ENCODE results near the gene MAPK8.

MAPK8 gene

DNA sequence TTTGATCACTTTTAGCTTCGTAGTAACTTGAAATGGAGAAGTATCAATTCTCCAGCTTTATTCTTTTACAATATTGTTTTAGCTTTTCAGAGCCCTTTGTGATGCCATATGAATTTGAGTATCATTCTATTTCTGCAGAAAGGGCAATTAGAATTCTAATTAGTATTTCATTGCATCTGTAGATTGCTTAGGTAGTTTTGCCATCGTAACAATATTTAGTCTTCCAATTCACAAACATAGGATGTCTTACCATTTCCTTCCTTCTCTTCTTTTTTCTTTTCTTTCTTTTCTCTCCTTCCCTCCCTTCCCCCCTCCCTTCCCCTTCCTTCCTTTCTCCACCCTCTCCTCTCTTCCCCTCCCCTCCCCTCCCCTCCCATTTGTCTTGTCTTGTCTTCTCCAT, 105.0 kb downstream of the MAPK8 start:
- TF ChIP-seq, protein P1, sequence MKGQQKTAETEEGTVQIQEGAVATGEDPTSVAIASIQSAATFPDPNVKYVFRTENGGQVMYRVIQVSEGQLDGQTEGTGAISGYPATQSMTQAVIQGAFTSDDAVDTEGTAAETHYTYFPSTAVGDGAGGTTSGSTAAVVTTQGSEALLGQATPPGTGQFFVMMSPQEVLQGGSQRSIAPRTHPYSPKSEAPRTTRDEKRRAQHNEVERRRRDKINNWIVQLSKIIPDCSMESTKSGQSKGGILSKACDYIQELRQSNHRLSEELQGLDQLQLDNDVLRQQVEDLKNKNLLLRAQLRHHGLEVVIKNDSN (IDR thresholded peaks at IDR 0.05), result no peak
- TF ChIP-seq YY1 (IDR thresholded peaks at IDR 0.05; ENCODE audit: low read depth), result no peak
- TF ChIP-seq FOXM1 (IDR thresholded peaks at IDR 0.05; ENCODE audit: borderline replicate concordance, low read depth), result no peak
- no peak for TF ChIP-seq TEAD4 (IDR thresholded peaks at IDR 0.05)
- TF ChIP-seq RAD21 (IDR thresholded peaks at IDR 0.05; ENCODE audit: low read depth), result no peak
- no peak for TF ChIP-seq TAF1 (IDR thresholded peaks at IDR 0.05; ENCODE audit: low read depth)
- TF ChIP-seq CREB1 (IDR thresholded peaks at IDR 0.05; ENCODE audit: low read depth), result no peak
- TF ChIP-seq NFIC (IDR thresholded peaks at IDR 0.05), result no peak
- no peak for TF ChIP-seq CEBPB (IDR thresholded peaks at IDR 0.05)
- TF ChIP-seq, protein P2, sequence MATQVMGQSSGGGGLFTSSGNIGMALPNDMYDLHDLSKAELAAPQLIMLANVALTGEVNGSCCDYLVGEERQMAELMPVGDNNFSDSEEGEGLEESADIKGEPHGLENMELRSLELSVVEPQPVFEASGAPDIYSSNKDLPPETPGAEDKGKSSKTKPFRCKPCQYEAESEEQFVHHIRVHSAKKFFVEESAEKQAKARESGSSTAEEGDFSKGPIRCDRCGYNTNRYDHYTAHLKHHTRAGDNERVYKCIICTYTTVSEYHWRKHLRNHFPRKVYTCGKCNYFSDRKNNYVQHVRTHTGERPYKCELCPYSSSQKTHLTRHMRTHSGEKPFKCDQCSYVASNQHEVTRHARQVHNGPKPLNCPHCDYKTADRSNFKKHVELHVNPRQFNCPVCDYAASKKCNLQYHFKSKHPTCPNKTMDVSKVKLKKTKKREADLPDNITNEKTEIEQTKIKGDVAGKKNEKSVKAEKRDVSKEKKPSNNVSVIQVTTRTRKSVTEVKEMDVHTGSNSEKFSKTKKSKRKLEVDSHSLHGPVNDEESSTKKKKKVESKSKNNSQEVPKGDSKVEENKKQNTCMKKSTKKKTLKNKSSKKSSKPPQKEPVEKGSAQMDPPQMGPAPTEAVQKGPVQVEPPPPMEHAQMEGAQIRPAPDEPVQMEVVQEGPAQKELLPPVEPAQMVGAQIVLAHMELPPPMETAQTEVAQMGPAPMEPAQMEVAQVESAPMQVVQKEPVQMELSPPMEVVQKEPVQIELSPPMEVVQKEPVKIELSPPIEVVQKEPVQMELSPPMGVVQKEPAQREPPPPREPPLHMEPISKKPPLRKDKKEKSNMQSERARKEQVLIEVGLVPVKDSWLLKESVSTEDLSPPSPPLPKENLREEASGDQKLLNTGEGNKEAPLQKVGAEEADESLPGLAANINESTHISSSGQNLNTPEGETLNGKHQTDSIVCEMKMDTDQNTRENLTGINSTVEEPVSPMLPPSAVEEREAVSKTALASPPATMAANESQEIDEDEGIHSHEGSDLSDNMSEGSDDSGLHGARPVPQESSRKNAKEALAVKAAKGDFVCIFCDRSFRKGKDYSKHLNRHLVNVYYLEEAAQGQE (IDR thresholded peaks at IDR 0.05; ENCODE audit: low read depth), result no peak
- TF ChIP-seq EP300 (IDR thresholded peaks at IDR 0.05; ENCODE audit: borderline replicate concordance), result no peak
- no peak for TF ChIP-seq ZBTB7A (IDR thresholded peaks at IDR 0.05; ENCODE audit: low read depth)
- TF ChIP-seq, protein P3, sequence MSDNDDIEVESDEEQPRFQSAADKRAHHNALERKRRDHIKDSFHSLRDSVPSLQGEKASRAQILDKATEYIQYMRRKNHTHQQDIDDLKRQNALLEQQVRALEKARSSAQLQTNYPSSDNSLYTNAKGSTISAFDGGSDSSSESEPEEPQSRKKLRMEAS (IDR thresholded peaks at IDR 0.05), result no peak
- no peak for TF ChIP-seq TCF12 (IDR thresholded peaks at IDR 0.05; ENCODE audit: low read depth)
- TF ChIP-seq EGR1 (IDR thresholded peaks at IDR 0.05), result no peak

DNA sequence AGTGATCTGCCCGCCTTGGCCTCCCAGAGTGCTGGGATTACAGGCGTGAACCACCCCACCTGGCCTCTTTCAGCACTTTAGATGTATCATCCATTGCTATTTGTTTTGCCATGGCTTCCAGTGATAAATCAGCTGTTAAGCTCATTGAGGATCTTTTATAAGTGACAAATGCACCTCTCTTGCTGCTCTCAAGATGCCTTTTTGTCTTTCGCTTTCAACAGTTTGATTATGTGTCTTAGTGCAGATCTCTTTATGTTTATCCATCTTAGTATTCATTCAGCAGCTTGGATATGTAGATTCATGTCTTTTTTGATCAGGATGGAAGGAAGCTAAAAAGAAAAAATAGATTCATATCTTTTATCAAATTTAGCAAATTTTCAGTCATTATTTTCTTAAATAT, 105.6 kb downstream of the MAPK8 start:
- TF ChIP-seq CEBPB (IDR thresholded peaks at IDR 0.05) (no peak), TAF1 (IDR thresholded peaks at IDR 0.05; ENCODE audit: low read depth) (no peak), NFIC (IDR thresholded peaks at IDR 0.05) (no peak), TEAD4 (IDR thresholded peaks at IDR 0.05) (no peak), CREB1 (IDR thresholded peaks at IDR 0.05; ENCODE audit: low read depth) (no peak), RAD21 (IDR thresholded peaks at IDR 0.05; ENCODE audit: low read depth) (no peak), FOXM1 (IDR thresholded peaks at IDR 0.05; ENCODE audit: borderline replicate concordance, low read depth) (no peak), ZBTB7A (IDR thresholded peaks at IDR 0.05; ENCODE audit: low read depth) (no peak), EGR1 (IDR thresholded peaks at IDR 0.05) (no peak), EP300 (IDR thresholded peaks at IDR 0.05; ENCODE audit: borderline replicate concordance) (no peak)
- TF ChIP-seq, protein P3 (IDR thresholded peaks at IDR 0.05), result no peak
- TF ChIP-seq, protein P1 (IDR thresholded peaks at IDR 0.05), result no peak
- TF ChIP-seq, protein P2 (IDR thresholded peaks at IDR 0.05; ENCODE audit: low read depth), result no peak

DNA sequence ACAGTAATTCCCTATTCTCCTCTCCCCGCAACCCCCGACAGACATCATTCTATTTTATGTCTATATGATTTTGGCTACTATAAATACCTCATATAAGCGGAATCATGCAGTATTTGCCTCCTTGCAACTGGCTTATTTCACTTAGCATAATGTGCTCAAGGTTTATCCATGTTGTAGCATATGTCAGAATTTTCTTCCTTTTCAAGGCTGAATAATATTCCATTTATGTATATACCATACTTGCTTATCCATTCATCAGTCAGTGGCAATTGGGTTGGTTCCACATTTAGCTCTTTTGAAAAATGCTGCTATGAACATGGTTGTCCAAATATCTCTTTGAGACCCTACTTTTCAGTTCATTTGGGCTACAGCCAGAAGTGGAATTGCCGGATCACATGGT, 106.5 kb downstream of the MAPK8 start:
- TF ChIP-seq, protein P1 (IDR thresholded peaks at IDR 0.05), result no peak
- TF ChIP-seq ZBTB7A (IDR thresholded peaks at IDR 0.05; ENCODE audit: low read depth), result no peak
- TF ChIP-seq NFIC (IDR thresholded peaks at IDR 0.05), result no peak
- no peak for TF ChIP-seq CREB1 (IDR thresholded peaks at IDR 0.05; ENCODE audit: low read depth)
- no peak for TF ChIP-seq TEAD4 (IDR thresholded peaks at IDR 0.05)
- TF ChIP-seq, protein P2 (IDR thresholded peaks at IDR 0.05; ENCODE audit: low read depth), result no peak
- TF ChIP-seq CEBPB (IDR thresholded peaks at IDR 0.05), result no peak
- TF ChIP-seq EGR1 (IDR thresholded peaks at IDR 0.05), result no peak
- no peak for TF ChIP-seq TCF12 (IDR thresholded peaks at IDR 0.05; ENCODE audit: low read depth)
- TF ChIP-seq, protein P3 (IDR thresholded peaks at IDR 0.05), result no peak
- no peak for TF ChIP-seq RAD21 (IDR thresholded peaks at IDR 0.05; ENCODE audit: low read depth)
- TF ChIP-seq YY1 (IDR thresholded peaks at IDR 0.05; ENCODE audit: low read depth), result no peak
- TF ChIP-seq FOXM1 (IDR thresholded peaks at IDR 0.05; ENCODE audit: borderline replicate concordance, low read depth), result no peak
- TF ChIP-seq EP300 (IDR thresholded peaks at IDR 0.05; ENCODE audit: borderline replicate concordance), result no peak
- TF ChIP-seq TAF1 (IDR thresholded peaks at IDR 0.05; ENCODE audit: low read depth), result no peak

Data from Ishikawa (cell line).